Measurements from ENCODE around the gene DDX52. TPM values are rescaled to one million over a fixed set of nuclear protein-coding genes. Genes with fewer than 3 reads are reported as not detected.

DDX52 gene
- total and polyA plus RNA-seq, 9 of the 15 experiments (the other 6 are each of a cell fraction or from before 2014, with no cell fraction given) = 19.1 to 50.5 (median 34.8) TPM

- TF ChIP-seq PHB2 (IDR thresholded peaks at IDR 0.05; ENCODE audit: low read depth) (no peak), XRCC5 (IDR thresholded peaks at IDR 0.05; ENCODE audit: low read depth, low read length) (no peak)
These were observed 33.1 kb upstream of the DDX52 start (continued) for GRCh38 chr17:37676115-37676925.

GRCh38 chr17:37674511-37674910, 31.3 kb upstream of the DDX52 start:
- ChIA-PET POLR2A (interaction anchor here (1.0 kb wide), 1 partner anchor 92 kb away, joined by 3 read pairs; no protein-coding TSS in a partner anchor), CTCF (ENCODE audit: low intra/inter-chr PET ratio) (no interaction called here)
- Histone ChIP-seq H3K4me2 (ENCODE audit: insufficient read depth, low read length) (no peak overlapping the region), H3K9ac (ENCODE audit: insufficient read depth in 1 of 2, low read depth in 2 of 2, low read length in 2 of 2) (no peak overlapping the region), H4K20me1 (replicated peaks; ENCODE audit: control insufficient read depth, insufficient read depth, low read length) (no peaks in the 10 kb centered on the region), H3K4me1 (replicated peaks in 1 of 2; ENCODE audit: control insufficient read depth in 2 of 2, insufficient read depth in 2 of 2, low read length in 2 of 2) (no peaks in the 10 kb centered on the region), H3K79me2 (ENCODE audit: control insufficient read depth, insufficient read depth, low read length) (no peaks in the 10 kb centered on the region), H3K4me3 (no peak overlapping the region), H3K9me1 (ENCODE audit: control insufficient read depth, insufficient read depth, low read length) (no peaks in the 10 kb centered on the region), H3K36me3 (ENCODE audit: control insufficient read depth, insufficient read depth, low read length) (no peaks in the 10 kb centered on the region), H3K27me3 (ENCODE audit: control insufficient read depth in 2 of 2, insufficient read depth in 2 of 2, low read length in 2 of 2) (peaks cover 18 to 38% of the 10 kb centered on the region in 2 experiments), H2AFZ (ENCODE audit: low read depth, low read length) (no peak overlapping the region), H3K9me3 (replicated peaks; ENCODE audit: control insufficient read depth, insufficient read depth, low read depth, low read length) (no peaks in the 10 kb centered on the region), H3K27ac (ENCODE audit: extremely low read depth, low read depth, low read length) (no peak overlapping the region)
- FAIRE-seq (no peak), ATAC-seq (no peak), DNase-seq (ENCODE audit: extremely low read depth in 1 of 4, low spot score in 3 of 4) (no peak)
- intact Hi-C loops (cut with micrococcal nuclease) (no loop called here), in situ Hi-C loops (cut with MboI) (no loop called here)
- no TSS peak for BruUV-seq (replicated peaks)
- TF ChIP-seq ZNF436 (CRISPR knock-in tag; IDR thresholded peaks at IDR 0.05) (no peak), JUND (IDR thresholded peaks at IDR 0.05; ENCODE audit: borderline replicate concordance, low read depth, low read length) (no peak), JUND (tag; IDR thresholded peaks at IDR 0.05; ENCODE audit: borderline replicate concordance, low read depth, low read length) (no peak), ZNF584 (CRISPR knock-in tag; IDR thresholded peaks at IDR 0.05; ENCODE audit: low read depth) (no peak), SMAD3 (CRISPR knock-in tag; conservative IDR thresholded peaks at IDR 0.05) (no peak), SREBF2 (CRISPR knock-in tag; IDR thresholded peaks at IDR 0.05) (no peak), LEF1 (IDR thresholded peaks at IDR 0.05) (no peak), SAFB2 (IDR thresholded peaks at IDR 0.05; ENCODE audit: borderline replicate concordance, low read depth, low read length, severe bottlenecking) (no peak), ZFX (CRISPR knock-in tag; IDR thresholded peaks at IDR 0.05) (no peak), ATF2 (CRISPR knock-in tag; IDR thresholded peaks at IDR 0.05) (no peak), PYGO2 (tag; IDR thresholded peaks at IDR 0.05) (no peak), ARID3B (CRISPR knock-in tag; IDR thresholded peaks at IDR 0.05; ENCODE audit: borderline replicate concordance) (no peak), ZFP36 (IDR thresholded peaks at IDR 0.05; ENCODE audit: low read depth, low read length, partially characterized antibody) (no peak), TAF15 (IDR thresholded peaks at IDR 0.05; ENCODE audit: low read depth, low read length) (no peak), PHF20 (IDR thresholded peaks at IDR 0.05; ENCODE audit: partially characterized antibody) (no peak), NR1H2 (CRISPR knock-in tag; IDR thresholded peaks at IDR 0.05) (no peak)
- 0% methylated on average over 1 of the region's 1 CpG for WGBS (ENCODE audit: insufficient coverage, low coverage, missing lambda C conversion rate)

Measured in K562 (cell line).